Kidney (tissue), 14 donors: ENCODE data around the gene UAP1L1. TPM values are rescaled to one million over a fixed set of nuclear protein-coding genes. Genes with fewer than 3 reads are reported as not detected.

ENCODE experiments used
- DNase-seq, 5 donors: peaks; one replicate each; pipeline ENCODE4 v3.0.0-alpha.2; 2013 to 2020
- FAIRE-seq: peaks from 2 replicates; lab custom pipeline; 2012; peaks lifted over from hg19 to GRCh38; lab: Jason Lieb, UNC
- H3K27ac ChIP-seq, 2 donors: one replicate each; pipeline ENCODE4 v1.7.0; 2013; ENCODE audit warnings: low read depth in 2 of 2, low read length in 2 of 2, inconsistent platforms in 1 of 2
- H3K27me3 ChIP-seq: one replicate; pipeline ENCODE4 v1.7.1; 2013; ENCODE audit warnings: low read length, inconsistent platforms; ENCODE audit not compliant: control insufficient read depth, insufficient read depth
- H3K36me3 ChIP-seq, 3 donors: one replicate each; pipeline versions ENCODE4 v1.7.0 to v1.7.1; 2013; ENCODE audit warnings: low read length in 3 of 3, control low read depth in 1 of 3, inconsistent platforms in 1 of 3; ENCODE audit not compliant: insufficient read depth in 3 of 3, control insufficient read depth in 2 of 3
- H3K4me1 ChIP-seq, 3 donors: one replicate each; pipeline versions ENCODE4 v1.7.0 to v1.7.1; 2013; ENCODE audit warnings: low read length in 3 of 3, inconsistent platforms in 1 of 3, low read depth in 1 of 3; ENCODE audit not compliant: control insufficient read depth in 2 of 3, insufficient read depth in 2 of 3
- H3K4me3 ChIP-seq, 3 donors: one replicate each; pipeline versions ENCODE4 v1.7.0 to v1.8.1; 2013; ENCODE audit warnings: low read length in 3 of 3, control low read depth in 1 of 3, inconsistent platforms in 1 of 3
- H3K9ac ChIP-seq, 3 donors: one replicate each; pipeline versions ENCODE4 v1.7.0 to v1.7.1; 2013; ENCODE audit warnings: low read length in 3 of 3, control low read depth in 1 of 3, inconsistent platforms in 1 of 3
- H3K9me3 ChIP-seq, 3 donors: one replicate each; pipeline versions ENCODE4 v1.7.0 to v1.7.1; 2013; ENCODE audit warnings: low read length in 3 of 3, control low read depth in 1 of 3, inconsistent platforms in 1 of 3; ENCODE audit not compliant: control insufficient read depth in 2 of 3, insufficient read depth in 1 of 3
- intact Hi-C: fragments of 100-400 bp; cut with DNase I; formaldehyde crosslinking; loops from one replicate; pipeline ENCODE4 v1.11.1; 2022
- polyA plus RNA-seq: library from polyadenylated mRNA; stranded (reverse); fragments of 350-450 nt; fragmentation: Illumina TruSeq; extraction: RNeasy Lipid Tissue Mini Kit (QIAGEN cat#74804); gene quantifications from one replicate; pipeline ENCODE4 v1.2.3, GENCODE V29; 2014; ENCODE audit warnings: low read depth, low replicate concordance; ENCODE audit not compliant: insufficient read depth
- total RNA-seq: library from RNA; stranded (reverse); fragmentation: NEBNext Ultra II Directional; extraction: Animal tissue kit (Norgen Biotek cat#: 25700); gene quantifications from one replicate; pipeline ENCODE4 v1.2.1, GENCODE V29; 2021
- TF ChIP-seq, protein P1 (sequence below): IDR thresholded peaks from 3 replicates; pipeline ENCODE4 v1.5.1; 2012; ENCODE audit warnings: mild to moderate bottlenecking, moderate library complexity, borderline replicate concordance; ENCODE audit not compliant: insufficient read depth; ENCODE audit errors: extremely low read depth
- donor health status: control.
- donor health status: control.
- donor health status: control.
- donor health status: control.
- donor health status: control.
- donor health status: DM: yes; HTN: yes; CAD: no.
- donor health status: Normal renal cell carcinoma (clear cell type).

UAP1L1 gene
- total and polyA plus RNA-seq, 2 donors from 2014 or later: 12.7 to 14.4 TPM

DNA sequence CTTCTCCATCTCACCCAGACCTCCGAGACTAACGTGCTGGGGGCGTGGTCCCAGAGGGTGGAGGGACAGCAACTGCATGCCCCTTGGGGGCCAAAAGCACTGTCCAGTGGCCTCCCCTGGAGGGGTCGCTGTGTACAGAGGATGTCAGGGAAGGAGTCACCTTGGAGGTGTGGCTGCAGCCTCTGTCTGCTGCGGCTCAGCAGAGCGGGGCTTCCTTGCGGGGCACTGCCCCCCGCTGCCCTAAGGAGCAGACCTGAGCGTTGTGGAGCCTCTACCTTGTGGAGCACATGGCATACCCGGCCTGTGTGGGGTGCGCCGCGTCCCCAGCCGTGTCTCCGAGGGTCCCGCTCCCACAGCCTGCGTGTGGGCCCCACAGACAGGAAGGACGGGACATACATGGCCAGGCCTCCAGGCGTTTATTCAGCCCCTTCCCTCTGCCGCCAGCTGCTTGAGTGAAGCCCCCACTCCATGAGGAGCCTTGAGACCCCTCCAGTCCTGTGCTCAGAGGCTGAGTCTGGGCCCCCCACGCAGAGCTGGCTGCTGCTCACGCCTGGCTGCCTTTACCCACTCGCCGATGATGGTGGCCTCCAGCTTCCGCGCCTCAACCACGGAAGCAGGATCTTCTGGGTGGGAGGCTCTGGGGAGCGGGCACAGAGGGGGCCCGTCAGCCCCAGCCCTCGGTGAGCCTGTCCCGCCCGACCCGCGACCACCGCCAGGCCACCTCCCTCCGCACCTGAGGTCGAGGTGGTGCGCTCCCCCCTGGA, 33.0 kb downstream of the UAP1L1 start:
- no peak overlapping the region for H3K9ac ChIP-seq
- FAIRE-seq (no peak), DNase-seq (no peak)
- no peak overlapping the region for H3K4me3 ChIP-seq
- H3K4me1 ChIP-seq: peaks cover 0 to 4% (median 0%) of the 10 kb centered on the region in 3 donors
- no peak overlapping the region for H3K27ac ChIP-seq
- TF ChIP-seq, protein P1, sequence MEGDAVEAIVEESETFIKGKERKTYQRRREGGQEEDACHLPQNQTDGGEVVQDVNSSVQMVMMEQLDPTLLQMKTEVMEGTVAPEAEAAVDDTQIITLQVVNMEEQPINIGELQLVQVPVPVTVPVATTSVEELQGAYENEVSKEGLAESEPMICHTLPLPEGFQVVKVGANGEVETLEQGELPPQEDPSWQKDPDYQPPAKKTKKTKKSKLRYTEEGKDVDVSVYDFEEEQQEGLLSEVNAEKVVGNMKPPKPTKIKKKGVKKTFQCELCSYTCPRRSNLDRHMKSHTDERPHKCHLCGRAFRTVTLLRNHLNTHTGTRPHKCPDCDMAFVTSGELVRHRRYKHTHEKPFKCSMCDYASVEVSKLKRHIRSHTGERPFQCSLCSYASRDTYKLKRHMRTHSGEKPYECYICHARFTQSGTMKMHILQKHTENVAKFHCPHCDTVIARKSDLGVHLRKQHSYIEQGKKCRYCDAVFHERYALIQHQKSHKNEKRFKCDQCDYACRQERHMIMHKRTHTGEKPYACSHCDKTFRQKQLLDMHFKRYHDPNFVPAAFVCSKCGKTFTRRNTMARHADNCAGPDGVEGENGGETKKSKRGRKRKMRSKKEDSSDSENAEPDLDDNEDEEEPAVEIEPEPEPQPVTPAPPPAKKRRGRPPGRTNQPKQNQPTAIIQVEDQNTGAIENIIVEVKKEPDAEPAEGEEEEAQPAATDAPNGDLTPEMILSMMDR: no peak
- H3K9me3 ChIP-seq: no peaks in the 10 kb centered on the region
- intact Hi-C loops: loop anchor here (10.0 kb wide), 1 partner anchor 124 kb away; the partner anchor contains the start of gene SLC34A3
- H3K36me3 ChIP-seq: peaks cover 0 to 7% (median 4%) of the 10 kb centered on the region in 3 donors
- peaks cover 6% of the 10 kb centered on the region for H3K27me3 ChIP-seq

DNA sequence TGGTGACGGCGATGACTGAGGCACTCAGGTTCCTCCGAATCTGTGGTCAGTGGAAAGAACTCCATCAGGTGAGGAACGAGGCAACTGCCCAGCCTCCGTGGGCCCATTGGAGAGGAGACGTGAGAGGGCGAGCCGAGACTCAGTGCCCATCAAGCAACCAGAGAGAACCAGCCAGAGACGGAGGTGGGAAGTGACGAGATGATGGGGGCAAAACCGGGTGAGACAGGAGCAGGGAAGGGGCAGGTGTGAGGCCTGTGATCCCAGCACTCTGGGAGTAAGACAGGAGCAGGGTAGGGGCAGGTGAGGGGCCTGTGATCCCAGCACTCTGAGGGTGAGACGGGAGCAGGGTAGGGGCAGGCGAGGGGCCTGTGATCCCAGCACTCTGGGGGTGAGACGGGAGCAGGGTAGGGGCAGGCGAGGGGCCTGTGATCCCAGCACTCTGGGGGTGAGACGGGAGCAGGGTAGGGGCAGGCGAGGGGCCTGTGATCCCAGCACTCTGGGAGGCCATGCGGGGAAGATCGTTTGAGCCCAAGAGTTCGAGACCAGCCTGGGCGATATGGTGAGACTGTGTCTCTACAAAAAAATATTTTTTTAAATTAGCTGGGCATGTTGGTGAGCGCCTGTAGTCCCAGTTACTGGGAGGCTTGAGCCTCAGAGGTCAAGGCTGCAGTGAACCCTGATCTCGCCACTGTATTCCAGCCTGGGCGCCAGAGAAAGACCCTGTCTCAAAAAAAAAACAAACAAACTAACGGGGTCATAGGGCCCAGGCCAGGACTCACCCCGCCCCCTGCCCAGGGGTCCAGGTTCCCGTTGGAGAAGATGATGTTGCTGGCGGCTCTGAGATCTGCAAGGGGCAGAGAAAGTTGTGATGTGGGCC, 33.8 kb downstream of the UAP1L1 start:
- FAIRE-seq (no peak), DNase-seq (no peak)
- peaks cover 6% of the 10 kb centered on the region for H3K27me3 ChIP-seq
- no peak overlapping the region for H3K27ac ChIP-seq
- peaks cover 0 to 3% (median 0%) of the 10 kb centered on the region in 3 donors for H3K36me3 ChIP-seq
- no peaks in the 10 kb centered on the region for H3K9me3 ChIP-seq
- no peak overlapping the region for H3K4me3 ChIP-seq
- TF ChIP-seq, protein P1: no peak
- H3K4me1 ChIP-seq: peaks cover 0 to 4% (median 0%) of the 10 kb centered on the region in 3 donors
- intact Hi-C loops: loop anchor here (10.0 kb wide), 1 partner anchor 124 kb away; the partner anchor contains the start of gene SLC34A3
- no peak overlapping the region for H3K9ac ChIP-seq

DNA sequence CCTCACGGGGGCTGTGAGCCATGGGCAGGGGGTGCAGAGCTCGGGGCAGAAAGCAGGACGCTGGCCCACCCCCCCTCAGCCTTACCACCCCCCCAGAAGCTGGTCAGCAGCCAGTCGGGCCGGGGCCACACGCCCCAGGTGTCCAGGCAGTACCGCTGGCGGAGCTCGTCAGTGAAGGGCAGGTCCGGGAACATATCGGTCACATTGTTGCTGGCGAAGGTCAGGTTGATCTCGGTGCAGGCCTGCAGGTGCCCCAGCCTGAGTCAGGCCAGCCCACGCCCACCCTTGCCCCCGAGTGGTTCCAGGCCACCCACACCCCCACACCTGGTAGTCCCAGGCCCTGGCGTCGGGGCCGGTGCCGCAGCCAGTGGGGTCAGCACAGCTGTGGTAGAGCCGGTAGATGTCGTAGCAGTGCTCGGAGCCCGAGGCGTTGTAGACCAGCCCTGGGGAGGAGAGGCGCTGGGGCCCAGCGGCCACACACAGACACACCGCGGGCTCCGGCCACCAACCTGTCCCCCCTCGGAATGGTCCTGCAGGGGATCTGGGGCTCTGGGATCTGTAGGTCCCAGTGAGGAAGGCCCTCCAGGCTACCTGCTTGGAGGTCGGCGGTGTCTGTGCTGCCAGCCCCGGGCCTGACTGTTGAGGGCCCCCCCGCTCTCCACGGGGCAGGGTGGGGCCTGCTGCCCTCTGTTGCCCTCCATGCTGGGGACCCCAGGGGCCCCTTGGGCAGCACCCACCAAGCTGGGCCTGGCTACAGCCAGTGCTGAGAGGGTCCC, 34.7 kb downstream of the UAP1L1 start:
- FAIRE-seq (no peak), DNase-seq (no peak)
- Histone ChIP-seq H3K9ac (no peak overlapping the region), H3K4me1 (peaks cover 0 to 4% (median 0%) of the 10 kb centered on the region in 3 donors), H3K4me3 (no peak overlapping the region), H3K9me3 (no peaks in the 10 kb centered on the region), H3K27me3 (peaks cover 6% of the 10 kb centered on the region), H3K27ac (no peak overlapping the region), H3K36me3 (no peaks in the 10 kb centered on the region)
- TF ChIP-seq, protein P1: no peak
- intact Hi-C loops: loop anchor here (10.0 kb wide), 1 partner anchor 123 kb away; the partner anchor contains the start of gene SLC34A3
